ENCODE measurements around the gene RABGEF1.

Gene RABGEF1

GRCh38 chr7:66696774-66697191 is 43.8 kb upstream of the RABGEF1 start:
- Histone ChIP-seq H3K27me3 (ENCODE audit: insufficient read depth, low read length, poor library complexity, severe bottlenecking) (no peaks in the 10 kb centered on the region), H2AFZ (ENCODE audit: low read length) (no peak overlapping the region), H3K9me2 (replicated peaks; ENCODE audit: low read depth, low read length) (no peaks in the 10 kb centered on the region), H3K79me2 (ENCODE audit: insufficient read depth, low read length) (no peaks in the 10 kb centered on the region), H3K36me3 (ENCODE audit: insufficient read depth, low read length) (no peaks in the 10 kb centered on the region), H3K4me1 (ENCODE audit: insufficient read depth, low read length, poor library complexity, severe bottlenecking) (no peaks in the 10 kb centered on the region), H3K9ac (ENCODE audit: low read depth, low read length, poor library complexity, severe bottlenecking) (no peak overlapping the region), H4K20me1 (ENCODE audit: insufficient read depth, low read length, poor library complexity, severe bottlenecking) (no peaks in the 10 kb centered on the region), H3K4me2 (ENCODE audit: low read depth, low read length, poor library complexity, severe bottlenecking) (no peak overlapping the region), H3F3A (ENCODE audit: low read depth) (no peaks in the 10 kb centered on the region), H3K4me3 (ENCODE audit: low read length, poor library complexity, severe bottlenecking) (no peak overlapping the region), H3K9me3 (ENCODE audit: insufficient read depth, low read depth, low read length) (no peaks in the 10 kb centered on the region)
- TF ChIP-seq CTCF (conservative IDR thresholded peaks at IDR 0.05; ENCODE audit: low read length): no peak

GRCh38 chr7:66697449-66698438 is 42.8 kb upstream of the RABGEF1 start:
- Histone ChIP-seq H3K36me3 (ENCODE audit: insufficient read depth, low read length) (no peaks in the 10 kb centered on the region), H3K9ac (ENCODE audit: low read depth, low read length, poor library complexity, severe bottlenecking) (no peak overlapping the region), H3K9me2 (replicated peaks; ENCODE audit: low read depth, low read length) (no peaks in the 10 kb centered on the region), H3K9me3 (ENCODE audit: insufficient read depth, low read depth, low read length) (no peaks in the 10 kb centered on the region), H4K20me1 (ENCODE audit: insufficient read depth, low read length, poor library complexity, severe bottlenecking) (no peaks in the 10 kb centered on the region), H3K27me3 (ENCODE audit: insufficient read depth, low read length, poor library complexity, severe bottlenecking) (no peaks in the 10 kb centered on the region), H3K4me1 (ENCODE audit: insufficient read depth, low read length, poor library complexity, severe bottlenecking) (no peaks in the 10 kb centered on the region), H3K4me2 (ENCODE audit: low read depth, low read length, poor library complexity, severe bottlenecking) (no peak overlapping the region), H3F3A (ENCODE audit: low read depth) (no peaks in the 10 kb centered on the region), H3K4me3 (ENCODE audit: low read length, poor library complexity, severe bottlenecking) (no peak overlapping the region), H2AFZ (ENCODE audit: low read length) (no peak overlapping the region), H3K79me2 (ENCODE audit: insufficient read depth, low read length) (no peaks in the 10 kb centered on the region)
- TF ChIP-seq EZH2phosphoT487 (IDR thresholded peaks at IDR 0.05; ENCODE audit: borderline replicate concordance) (no peak), CTCF (conservative IDR thresholded peaks at IDR 0.05; ENCODE audit: low read length) (no peak)

GRCh38 chr7:66698652-66699205 is 41.8 kb upstream of the RABGEF1 start:
- no peaks in the 10 kb centered on the region for H3K79me2 ChIP-seq (ENCODE audit: insufficient read depth, low read length)
- TF ChIP-seq CTCF (conservative IDR thresholded peaks at IDR 0.05; ENCODE audit: low read length) (no peak), EZH2phosphoT487 (IDR thresholded peaks at IDR 0.05; ENCODE audit: borderline replicate concordance) (no peak)
- H3K9ac ChIP-seq (ENCODE audit: low read depth, low read length, poor library complexity, severe bottlenecking): no peak overlapping the region
- H3K9me2 ChIP-seq (replicated peaks; ENCODE audit: low read depth, low read length): no peaks in the 10 kb centered on the region
- H3K4me1 ChIP-seq (ENCODE audit: insufficient read depth, low read length, poor library complexity, severe bottlenecking): no peaks in the 10 kb centered on the region
- no peaks in the 10 kb centered on the region for H3F3A ChIP-seq (ENCODE audit: low read depth)
- H3K27me3 ChIP-seq (ENCODE audit: insufficient read depth, low read length, poor library complexity, severe bottlenecking): no peaks in the 10 kb centered on the region
- no peak overlapping the region for H3K4me3 ChIP-seq (ENCODE audit: low read length, poor library complexity, severe bottlenecking)
- H3K4me2 ChIP-seq (ENCODE audit: low read depth, low read length, poor library complexity, severe bottlenecking): no peak overlapping the region
- no peaks in the 10 kb centered on the region for H3K9me3 ChIP-seq (ENCODE audit: insufficient read depth, low read depth, low read length)
- no peak overlapping the region for H2AFZ ChIP-seq (ENCODE audit: low read length)
- no peaks in the 10 kb centered on the region for H4K20me1 ChIP-seq (ENCODE audit: insufficient read depth, low read length, poor library complexity, severe bottlenecking)
- H3K36me3 ChIP-seq (ENCODE audit: insufficient read depth, low read length): no peaks in the 10 kb centered on the region

All from Loucy (cell line).